GM12801 (cell line): ENCODE results near the gene ETV1.

Source experiments
- CTCF ChIP-seq: IDR thresholded peaks from one replicate; pipeline ENCODE4 v1.5.1; 2011; ENCODE audit warnings: control low read depth; ENCODE audit not compliant: insufficient read length; ENCODE audit errors: extremely low read depth

The ETV1 gene

GRCh38 chr7:13986208-13986607, 3.3 kb downstream of the ETV1 start:
- no peak for TF ChIP-seq CTCF

GRCh38 chr7:13984831-13985685, 4.4 kb downstream of the ETV1 start:
- no peak for TF ChIP-seq CTCF

GRCh38 chr7:13984061-13984460, 5.4 kb downstream of the ETV1 start:
- no peak for TF ChIP-seq CTCF

- TF ChIP-seq CTCF: no peak
Observed at GRCh38 chr7:13982940-13983677, 6.4 kb downstream of the ETV1 start.

DNA sequence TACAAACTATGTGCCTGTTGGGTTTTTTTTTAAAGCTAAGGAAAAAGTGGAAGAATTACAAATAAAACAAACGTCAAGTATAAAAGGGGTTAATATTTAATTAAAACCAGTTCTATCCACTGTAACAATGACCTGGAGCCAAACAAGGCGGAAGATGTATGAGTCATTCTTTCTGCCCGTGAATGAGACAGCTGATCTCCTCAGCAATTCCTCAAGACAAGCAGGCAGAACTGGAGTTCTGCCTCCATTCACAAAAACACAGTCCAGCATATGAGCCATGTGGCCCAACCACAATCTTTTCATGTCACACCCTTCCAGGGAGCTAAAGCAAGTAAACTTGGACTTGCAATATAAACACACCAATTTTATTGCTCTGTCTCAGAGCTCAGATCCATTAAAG, 8.4 kb downstream of the ETV1 start:
- no peak for TF ChIP-seq CTCF

- TF ChIP-seq CTCF: no peak
Observed at GRCh38 chr7:13980474-13980873, 9.0 kb downstream of the ETV1 start.

- no peak for TF ChIP-seq CTCF
Observed at GRCh38 chr7:13979671-13980435, 9.6 kb downstream of the ETV1 start.
